PC-9 (cell line): ENCODE data around the gene SLC39A12.

Source experiments
- CTCF ChIP-seq: fragments of 200-600 bp; sonication (generic); conservative IDR thresholded peaks from 2 replicates; pipeline ENCODE4 v1.6.1; 2017; ENCODE audit warnings: mixed run types, antibody characterized with exemption, mild to moderate bottlenecking, moderate library complexity
- EZH2 ChIP-seq: fragments of 200-600 bp; sonication (generic); IDR thresholded peaks from 2 replicates; pipeline ENCODE4 v1.8.0; 2017; ENCODE audit warnings: antibody characterized with exemption, low read depth

GRCh38 chr10:17989908-17990767 is 38.4 kb downstream of the SLC39A12 start:
- TF ChIP-seq CTCF (no peak), EZH2 (no peak)
